LNCaP clone FGC (cell line): Measurements from ENCODE around the gene RGS7.

Experiments
- DNase-seq: peaks from one replicate; pipeline ENCODE4 v3.0.0-alpha.2; 2011; ENCODE audit warnings: low read depth
- H3K4me3 ChIP-seq: 2 replicates; pipeline ENCODE4 v1.5.1; 2011; ENCODE audit warnings: mild to moderate bottlenecking, low read depth, low read length, control low read depth
- CTCF ChIP-seq: IDR thresholded peaks from 2 replicates; pipeline ENCODE4 v1.5.1; 2012; ENCODE audit warnings: mild to moderate bottlenecking; ENCODE audit not compliant: control insufficient read depth, insufficient read depth; ENCODE audit errors: extremely low read depth

Gene RGS7

GRCh38 chr1:240824238-240824637 is 532.8 kb downstream of the RGS7 start:
- no peak overlapping the region for H3K4me3 ChIP-seq
- no peak for DNase-seq
- TF ChIP-seq CTCF = no peak

- no peak for TF ChIP-seq CTCF
- no peak overlapping the region for H3K4me3 ChIP-seq
- DNase-seq = no peak
Observed at GRCh38 chr1:240823357-240823756, 533.6 kb downstream of the RGS7 start.

GRCh38 chr1:240821925-240822324 is 535.1 kb downstream of the RGS7 start:
- H3K4me3 ChIP-seq = no peak overlapping the region
- DNase-seq = no peak
- TF ChIP-seq CTCF = no peak

GRCh38 chr1:240820816-240821215 is 536.2 kb downstream of the RGS7 start:
- no peak for DNase-seq

GRCh38 chr1:240816472-240816871 is 540.5 kb downstream of the RGS7 start:
- no peak for DNase-seq
- H3K4me3 ChIP-seq = no peak overlapping the region
- TF ChIP-seq CTCF = no peak

More at GRCh38 chr1:240820816-240821215, 536.2 kb downstream of the RGS7 start:
- H3K4me3 ChIP-seq = no peak overlapping the region
- no peak for TF ChIP-seq CTCF

- DNase-seq = no peak
- H3K4me3 ChIP-seq = no peak overlapping the region
- no peak for TF ChIP-seq CTCF
Observed at GRCh38 chr1:240813720-240814119, 543.3 kb downstream of the RGS7 start.

- TF ChIP-seq CTCF = no peak
- no peak for DNase-seq
- no peak overlapping the region for H3K4me3 ChIP-seq
Observed at GRCh38 chr1:240811256-240811655, 545.7 kb downstream of the RGS7 start.
